Measurements from ENCODE around the gene MAGEB10.
"Not testable (repeated sequence)": the region's sequence is repeated elsewhere in the genome, so short reads cannot be mapped to it uniquely, and the experiment has no call there.

MAGEB10 gene

GRCh38 chrX:27807690-27808089 is at the start of gene MAGEB10:
Gene MAGEB10, plus strand, starts transcription at chrX:27807990. Its CDS starts 13,317 bp downstream, at chrX:27821307.
- H3K27ac ChIP-seq: no peak within 1 kb of the TSS
- TF ChIP-seq ZFX (IDR thresholded peaks at IDR 0.05; ENCODE audit: borderline replicate concordance): no peak
- TF ChIP-seq, protein P1, sequence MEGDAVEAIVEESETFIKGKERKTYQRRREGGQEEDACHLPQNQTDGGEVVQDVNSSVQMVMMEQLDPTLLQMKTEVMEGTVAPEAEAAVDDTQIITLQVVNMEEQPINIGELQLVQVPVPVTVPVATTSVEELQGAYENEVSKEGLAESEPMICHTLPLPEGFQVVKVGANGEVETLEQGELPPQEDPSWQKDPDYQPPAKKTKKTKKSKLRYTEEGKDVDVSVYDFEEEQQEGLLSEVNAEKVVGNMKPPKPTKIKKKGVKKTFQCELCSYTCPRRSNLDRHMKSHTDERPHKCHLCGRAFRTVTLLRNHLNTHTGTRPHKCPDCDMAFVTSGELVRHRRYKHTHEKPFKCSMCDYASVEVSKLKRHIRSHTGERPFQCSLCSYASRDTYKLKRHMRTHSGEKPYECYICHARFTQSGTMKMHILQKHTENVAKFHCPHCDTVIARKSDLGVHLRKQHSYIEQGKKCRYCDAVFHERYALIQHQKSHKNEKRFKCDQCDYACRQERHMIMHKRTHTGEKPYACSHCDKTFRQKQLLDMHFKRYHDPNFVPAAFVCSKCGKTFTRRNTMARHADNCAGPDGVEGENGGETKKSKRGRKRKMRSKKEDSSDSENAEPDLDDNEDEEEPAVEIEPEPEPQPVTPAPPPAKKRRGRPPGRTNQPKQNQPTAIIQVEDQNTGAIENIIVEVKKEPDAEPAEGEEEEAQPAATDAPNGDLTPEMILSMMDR (IDR thresholded peaks at IDR 0.05): no peak

DNA sequence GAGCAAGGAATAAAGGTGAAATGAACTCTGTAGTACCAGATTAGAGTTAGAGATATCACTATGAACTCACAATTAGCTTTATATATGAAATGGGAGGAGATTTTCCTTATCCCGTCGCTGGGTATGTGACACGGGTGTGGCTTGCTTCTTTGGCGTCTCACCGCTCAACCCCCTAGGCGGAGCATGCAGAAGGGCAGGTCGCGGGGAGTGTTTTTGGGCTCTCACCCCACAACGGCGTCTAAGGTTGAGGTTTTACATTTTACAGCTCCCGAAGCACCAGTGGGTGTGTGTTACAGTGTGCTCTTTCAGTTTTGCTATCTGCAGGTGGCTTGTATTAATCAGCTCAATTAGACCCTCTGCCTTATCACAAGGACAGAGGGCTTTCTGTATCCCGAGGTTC is 42.1 kb upstream of the MAGEB10 start:
- no peak overlapping the region for H3K27ac ChIP-seq
- no peak for TF ChIP-seq ZFX (IDR thresholded peaks at IDR 0.05; ENCODE audit: borderline replicate concordance)
- TF ChIP-seq, protein P1 (IDR thresholded peaks at IDR 0.05): no peak

DNA sequence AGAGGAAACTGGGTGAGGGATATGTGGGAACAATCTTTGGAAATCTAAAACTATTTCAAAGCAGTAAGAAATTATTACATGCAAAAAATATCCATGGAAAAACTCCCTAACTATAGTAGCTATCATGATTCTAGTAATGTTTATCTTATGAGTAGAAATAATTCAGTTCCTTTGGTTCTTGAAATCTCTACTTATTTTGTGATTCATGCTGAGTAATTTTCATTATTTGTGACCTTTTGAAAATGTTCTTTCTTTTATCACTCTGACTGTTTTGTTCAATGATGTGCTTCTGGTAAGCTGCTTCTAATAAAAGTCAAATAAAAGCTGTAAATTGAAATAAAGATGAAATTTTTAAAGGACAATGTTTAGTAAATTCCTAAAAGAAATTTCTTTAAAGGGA is 40.4 kb upstream of the MAGEB10 start:
- no peak overlapping the region for H3K27ac ChIP-seq

GRCh38 chrX:27775984-27776383 is 31.8 kb upstream of the MAGEB10 start:
- H3K27ac ChIP-seq: no peak overlapping the region
- TF ChIP-seq ZFX (IDR thresholded peaks at IDR 0.05; ENCODE audit: borderline replicate concordance): no peak
- TF ChIP-seq, protein P1 (IDR thresholded peaks at IDR 0.05): no peak

More for the DNA sequence above, 40.4 kb upstream of the MAGEB10 start:
- TF ChIP-seq, protein P1 (IDR thresholded peaks at IDR 0.05): no peak
- no peak for TF ChIP-seq ZFX (IDR thresholded peaks at IDR 0.05; ENCODE audit: borderline replicate concordance)

DNA sequence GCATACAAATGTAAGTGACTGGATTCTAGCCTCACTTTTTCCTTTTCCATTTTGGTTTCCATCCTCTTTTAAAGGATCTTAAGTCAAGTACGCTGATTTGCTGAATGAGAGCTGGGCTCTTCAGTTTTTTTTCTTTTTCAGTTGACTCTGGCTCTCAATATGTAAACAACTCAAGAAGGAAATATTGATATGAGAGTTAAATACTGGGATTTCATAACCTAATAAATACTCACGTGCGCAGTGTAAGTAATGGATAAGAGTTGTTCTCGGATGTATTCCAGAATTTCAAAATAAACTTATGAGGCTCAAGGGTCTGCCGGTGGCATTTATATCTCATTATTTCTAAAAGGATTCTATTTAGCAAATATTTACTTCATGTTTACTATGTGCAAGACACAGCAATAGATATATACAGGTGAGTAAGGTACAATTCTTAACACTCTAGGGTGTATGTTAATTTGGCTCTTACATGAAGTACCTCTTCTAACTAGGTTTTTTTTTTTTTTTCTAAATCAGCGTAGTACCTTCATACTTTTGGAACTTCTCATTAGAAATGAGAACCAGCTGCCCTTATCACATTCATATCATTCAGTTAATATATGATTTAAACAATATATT is 11.0 kb upstream of the MAGEB10 start:
- no peak overlapping the region for H3K27ac ChIP-seq
- TF ChIP-seq, protein P1 (IDR thresholded peaks at IDR 0.05): no peak
- no peak for TF ChIP-seq ZFX (IDR thresholded peaks at IDR 0.05; ENCODE audit: borderline replicate concordance)

DNA sequence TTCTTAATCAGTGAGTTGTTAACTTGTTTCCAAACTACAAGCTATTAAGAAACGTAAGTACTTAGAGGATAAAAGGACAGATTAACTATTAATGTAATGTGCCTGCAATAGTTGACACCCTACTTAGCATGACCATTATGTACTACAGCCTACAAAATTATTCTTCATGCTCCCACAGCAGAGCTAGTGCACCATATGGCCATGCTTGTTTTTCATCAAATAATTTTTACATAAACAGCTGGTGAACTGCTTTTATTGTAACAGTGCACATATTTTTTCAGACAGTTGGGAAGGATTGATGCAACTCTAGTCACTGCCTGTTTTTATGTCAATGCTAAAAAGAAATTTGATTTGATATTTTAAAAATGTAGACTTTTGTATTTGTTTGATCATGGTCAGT is 10.2 kb upstream of the MAGEB10 start:
- H3K27ac ChIP-seq: no peak overlapping the region
- TF ChIP-seq ZFX (IDR thresholded peaks at IDR 0.05; ENCODE audit: borderline replicate concordance): no peak
- TF ChIP-seq, protein P1 (IDR thresholded peaks at IDR 0.05): no peak

GRCh38 chrX:27808226-27808625 is 436 bp downstream of the MAGEB10 start:
- TF ChIP-seq, protein P1 (IDR thresholded peaks at IDR 0.05): no peak
- no peak for TF ChIP-seq ZFX (IDR thresholded peaks at IDR 0.05; ENCODE audit: borderline replicate concordance)
- no peak overlapping the region for H3K27ac ChIP-seq

GRCh38 chrX:27808991-27809859 is 1.4 kb downstream of the MAGEB10 start:
- not testable (repeated sequence) for H3K27ac ChIP-seq

Data from 22Rv1 (cell line).